HepG2 (cell line): ENCODE measurements around the gene SUMO4. TPM values are rescaled to one million over a fixed set of nuclear protein-coding genes. Genes with fewer than 3 reads are reported as not detected.

Experiments
- ATAC-seq: fragments of 200-7000 bp; cut with Tn5 transposase; 3 replicates; pipeline ENCODE4 v1.9.1; 2020; ENCODE audit warnings: mild to moderate bottlenecking, moderate library complexity
- BruUV-seq: library from RNA; stranded (reverse); fragments of 400-500 nt; replicated peaks from 2 replicates; lab custom pipeline; 2021; lab: Mats Ljungman, UMichigan
- CTCF ChIA-PET: fragments of 300-600 bp; formaldehyde crosslinking; extraction: SDS; loops from one replicate; lab custom pipeline; 2021; ENCODE audit warnings: low total read pairs, inconsistent platforms, low intra/inter-chr PET ratio; lab: Yijun Ruan, JAX
- POLR2A ChIA-PET: fragments of 350-600 bp; sonication (Branson Sonifier 250); formaldehyde crosslinking; loops from one replicate; lab custom pipeline; 2020; ENCODE audit warnings: antibody characterized with exemption, inconsistent platforms; lab: Yijun Ruan, JAX
- DNase-seq: peaks from one replicate; pipeline ENCODE4 v3.0.0-alpha.2; 2015; ENCODE audit warnings: low spot score
- FAIRE-seq: peaks from 3 replicates; lab custom pipeline; 2011; peaks lifted over from hg19 to GRCh38; lab: Jason Lieb, UNC
- H2AFZ ChIP-seq: one replicate; pipeline ENCODE4 v1.6.1; 2011; ENCODE audit warnings: low read length, inconsistent platforms
- H3K27ac ChIP-seq: fragments of 300-600 bp; 3 replicates; pipeline ENCODE4 v1.8.0; 2011; ENCODE audit warnings: mixed run types, mild to moderate bottlenecking, mixed read lengths, low read length, inconsistent platforms; ENCODE audit not compliant: insufficient read depth; ENCODE audit errors: extremely low read length
- H3K27me3 ChIP-seq, 2 experiments: fragments of 200-600 bp in 1 of 2; 2 replicates in 1 of 2; 3 replicates in 1 of 2; pipeline versions ENCODE4 v1.6.0 to v1.8.0; 2011; ENCODE audit warnings: low read length in 2 of 2, mild to moderate bottlenecking in 2 of 2, moderate library complexity in 2 of 2, inconsistent platforms in 1 of 2; ENCODE audit not compliant: insufficient read depth in 2 of 2, control insufficient read depth in 1 of 2
- H3K36me3 ChIP-seq, 2 experiments: fragments of 200-600 bp in 1 of 2; replicated peaks in 1 of 2; 2 replicates in 1 of 2; 3 replicates in 1 of 2; pipeline versions ENCODE4 v1.5.1 to v1.8.0; 2011; ENCODE audit warnings: low read length in 2 of 2, inconsistent platforms in 1 of 2; ENCODE audit not compliant: insufficient read depth in 2 of 2, control insufficient read depth in 1 of 2
- H3K4me1 ChIP-seq: 2 replicates; pipeline ENCODE4 v1.5.1; 2012; ENCODE audit warnings: low read length, inconsistent platforms; ENCODE audit not compliant: insufficient read depth
- H3K4me2 ChIP-seq: 2 replicates; pipeline ENCODE4 v1.6.0; 2011; ENCODE audit warnings: low read depth, low read length, inconsistent platforms
- H3K4me3 ChIP-seq, 3 experiments: fragments of 200-600 bp in 1 of 3; sonication (generic), shearing (Covaris generic) in 1 of 3; replicated peaks in 1 of 3; 2 replicates each; pipeline ENCODE4 v1.5.1; 2011 to 2016; ENCODE audit warnings: low read length in 3 of 3, inconsistent platforms in 2 of 3, low read depth in 2 of 3, mild to moderate bottlenecking in 2 of 3, control low read depth in 1 of 3, mixed read lengths in 1 of 3; ENCODE audit not compliant: insufficient read depth in 1 of 3
- H3K79me2 ChIP-seq: one replicate; pipeline ENCODE4 v1.6.1; 2011; ENCODE audit warnings: low read length, inconsistent platforms; ENCODE audit not compliant: insufficient read depth
- H3K9ac ChIP-seq: 2 replicates; pipeline ENCODE4 v1.6.0; 2011; ENCODE audit warnings: mild to moderate bottlenecking, low read depth, low read length, inconsistent platforms; ENCODE audit not compliant: insufficient read depth
- H3K9me3 ChIP-seq: 2 replicates; pipeline ENCODE4 v1.5.1; 2012; ENCODE audit warnings: mild to moderate bottlenecking, low read length
- H4K20me1 ChIP-seq: 2 replicates; pipeline ENCODE4 v1.6.0; 2011; ENCODE audit warnings: inconsistent platforms, mild to moderate bottlenecking, low read length, moderate library complexity; ENCODE audit not compliant: insufficient read depth
- AGO2 ChIP-seq: fragments of 200-400 bp; formaldehyde crosslinking; optimal IDR thresholded peaks from 2 replicates; pipeline ENCODE3; 2017; ENCODE audit warnings: mild to moderate bottlenecking, low read depth, low read length, moderate library complexity
- JARID2 ChIP-seq: sonication (generic); formaldehyde crosslinking; IDR thresholded peaks from 2 replicates; pipeline ENCODE4 v1.8.1; 2023; ENCODE audit warnings: missing genetic modification reagents, inconsistent platforms; ENCODE audit not compliant: insufficient replicate concordance
- KLF13 ChIP-seq: sonication (generic); formaldehyde crosslinking; IDR thresholded peaks from 2 replicates; pipeline ENCODE4 v1.4.0; 2020; ENCODE audit warnings: mild to moderate bottlenecking, missing genetic modification reagents
- PATZ1 ChIP-seq: sonication (generic); formaldehyde crosslinking; IDR thresholded peaks from 2 replicates; pipeline ENCODE4 v1.4.0; 2020; ENCODE audit warnings: missing genetic modification reagents
- TCF12 ChIP-seq, 2 experiments: fragments of 450-650 bp in 1 of 2; sonication (generic) in 1 of 2; formaldehyde crosslinking in 1 of 2; IDR thresholded peaks; 2 replicates each; pipeline versions ENCODE4 v1.6.1 to v1.8.0; 2017 to 2022; ENCODE audit warnings: antibody characterized with exemption in 1 of 2, mild to moderate bottlenecking in 1 of 2, missing genetic modification reagents in 1 of 2, moderate library complexity in 1 of 2
- YEATS2 ChIP-seq: sonication (generic); formaldehyde crosslinking; IDR thresholded peaks from 2 replicates; pipeline ENCODE4 v1.4.0; 2020; ENCODE audit warnings: missing genetic modification reagents, borderline replicate concordance
- ZBTB14 ChIP-seq: sonication (generic); formaldehyde crosslinking; IDR thresholded peaks from 2 replicates; pipeline ENCODE4 v1.4.0; 2020; ENCODE audit warnings: missing genetic modification reagents
- ZGPAT ChIP-seq: IDR thresholded peaks from 2 replicates; pipeline ENCODE4 v1.6.1; 2016; ENCODE audit warnings: mild to moderate bottlenecking
- ZNF138 ChIP-seq: sonication (generic); formaldehyde crosslinking; IDR thresholded peaks from 2 replicates; pipeline ENCODE4 v1.5.0; 2020; ENCODE audit warnings: mild to moderate bottlenecking, low read depth, missing genetic modification reagents
- WGBS: methylation state at CpG from one replicate; pipeline ENCODE4 v1.1.6; 2017; ENCODE audit warnings: low lambda C conversion rate; 5-methylcytosine and 5-hydroxymethylcytosine counted together
- in situ Hi-C: cut with HindIII; loops from 2 replicates; pipeline ENCODE4 v1.10.0; 2017; ENCODE audit warnings: low pct_unique_long_range_greater_than_20kb; ENCODE audit not compliant: extremely low pct_ligation_motif_present
- intact Hi-C: fragments of 100-400 bp; cut with micrococcal nuclease; formaldehyde crosslinking; loops from one replicate; pipeline ENCODE4 v1.10.0; 2022; ENCODE audit not compliant: unreplicated experiment
- polyA plus RNA-seq, 8 experiments: library from polyadenylated mRNA; depleted of rRNA in 3 of 8; stranded (reverse) in 7 of 8; unstranded in 1 of 8; fragments of >200 nt; fragmentation: Illumina TruSeq in 4 of 8; extraction: Trizol in 4 of 8; gene quantifications; 2 replicates each; pipeline versions ENCODE4 v1.2.1 to v1.2.3, GENCODE V29; 2011 to 2016; ENCODE audit warnings: low read depth in 4 of 8, missing spikeins in 1 of 8, mixed read lengths in 1 of 8; ENCODE audit not compliant: insufficient read depth in 1 of 8
- total RNA-seq, 5 experiments: library from RNA; depleted of rRNA; stranded (reverse); fragments of >200 nt; fragmentation: Illumina TruSeq; extraction: Trizol; gene quantifications; 2 replicates each; pipeline ENCODE4 v1.2.3, GENCODE V29; 2016; ENCODE audit warnings: low read depth in 1 of 5

The SUMO4 gene
- total and polyA plus RNA-seq, 2 of the 13 experiments (the other 11 are each of a cell fraction or from before 2014, with no cell fraction given): 0.22 to 1.2 TPM

GRCh38 chr6:149363154-149363553 lies 36.9 kb upstream of the SUMO4 start:
- Histone ChIP-seq H3K27ac (no peak overlapping the region), H3K4me3 (no peak overlapping the region), H3K4me2 (no peak overlapping the region), H3K9me3 (no peaks in the 10 kb centered on the region), H3K27me3 (no peaks in the 10 kb centered on the region), H3K9ac (no peak overlapping the region), H3K4me1 (peaks cover 13% of the 10 kb centered on the region), H3K36me3 (no peaks in the 10 kb centered on the region; a peak in 1 of 5 replicates), H2AFZ (no peak overlapping the region), H3K79me2 (peaks cover 85% of the 10 kb centered on the region), H4K20me1 (peaks cover 15% of the 10 kb centered on the region)
- no TSS peak for BruUV-seq
- 96% methylated on average over 1 of the region's 1 CpG for WGBS
- ATAC-seq: no peak
- in situ Hi-C loops: no loop called here
- TF ChIP-seq KLF13 (CRISPR knock-in tag): no peak
- TF ChIP-seq ZBTB14 (CRISPR knock-in tag): no peak
- FAIRE-seq: no peak
- ChIA-PET POLR2A (interaction anchor here (1.1 kb wide), 1 partner anchor 13 kb away, joined by 3 read pairs; no protein-coding TSS in a partner anchor), CTCF (no interaction called here)
- intact Hi-C loops: no loop called here
- no peak for DNase-seq

- H3K27ac ChIP-seq: no peak overlapping the region
- WGBS: 92% methylated on average over 2 of the region's 2 CpGs
- CTCF ChIA-PET: no interaction called here
- no peaks in the 10 kb centered on the region; a peak in 1 of 5 replicates for H3K36me3 ChIP-seq
- H4K20me1 ChIP-seq: peaks cover 13% of the 10 kb centered on the region; the same call in 1 of the 2 replicates
- no peak for FAIRE-seq
- H3K79me2 ChIP-seq: peaks cover 75% of the 10 kb centered on the region
- no peaks in the 10 kb centered on the region for H3K27me3 ChIP-seq
- TF ChIP-seq ZGPAT (CRISPR knock-in tag) (no peak), PATZ1 (CRISPR knock-in tag) (no peak), TCF12 (IDR thresholded peaks at IDR 0.05) (no peak), TCF12 (CRISPR knock-in tag; IDR thresholded peaks at IDR 0.05) (no peak), AGO2 (no peak), ZNF138 (CRISPR knock-in tag) (no peak), JARID2 (CRISPR knock-in tag) (no peak), YEATS2 (no peak)
- no peak overlapping the region for H3K4me3 ChIP-seq
- intact Hi-C loops: no loop called here
- in situ Hi-C loops: no loop called here
- no peaks in the 10 kb centered on the region for H3K9me3 ChIP-seq
- H2AFZ ChIP-seq: no peak overlapping the region
- DNase-seq: no peak
- POLR2A ChIA-PET: no interaction called here
- H3K4me2 ChIP-seq: no peak overlapping the region
- no TSS peak for BruUV-seq
- ATAC-seq: no peak
- peaks cover 13% of the 10 kb centered on the region for H3K4me1 ChIP-seq
- H3K9ac ChIP-seq: no peak overlapping the region
Measured at GRCh38 chr6:149364557-149364956, 35.5 kb upstream of the SUMO4 start.
